NCI-H82 (cell line): ENCODE results near the gene SLC22A1.
A peak's percentile ranks its signal among the peaks of the same experiment; 100 is the strongest.
"Not testable (repeated sequence)": the region's sequence is repeated elsewhere in the genome, so short reads cannot be mapped to it uniquely, and the experiment has no call there.

ENCODE experiments used
- DNase-seq: peaks from one replicate; lab custom pipeline; 2025; lab: John Stamatoyannopoulos, UW

Gene SLC22A1

DNA sequence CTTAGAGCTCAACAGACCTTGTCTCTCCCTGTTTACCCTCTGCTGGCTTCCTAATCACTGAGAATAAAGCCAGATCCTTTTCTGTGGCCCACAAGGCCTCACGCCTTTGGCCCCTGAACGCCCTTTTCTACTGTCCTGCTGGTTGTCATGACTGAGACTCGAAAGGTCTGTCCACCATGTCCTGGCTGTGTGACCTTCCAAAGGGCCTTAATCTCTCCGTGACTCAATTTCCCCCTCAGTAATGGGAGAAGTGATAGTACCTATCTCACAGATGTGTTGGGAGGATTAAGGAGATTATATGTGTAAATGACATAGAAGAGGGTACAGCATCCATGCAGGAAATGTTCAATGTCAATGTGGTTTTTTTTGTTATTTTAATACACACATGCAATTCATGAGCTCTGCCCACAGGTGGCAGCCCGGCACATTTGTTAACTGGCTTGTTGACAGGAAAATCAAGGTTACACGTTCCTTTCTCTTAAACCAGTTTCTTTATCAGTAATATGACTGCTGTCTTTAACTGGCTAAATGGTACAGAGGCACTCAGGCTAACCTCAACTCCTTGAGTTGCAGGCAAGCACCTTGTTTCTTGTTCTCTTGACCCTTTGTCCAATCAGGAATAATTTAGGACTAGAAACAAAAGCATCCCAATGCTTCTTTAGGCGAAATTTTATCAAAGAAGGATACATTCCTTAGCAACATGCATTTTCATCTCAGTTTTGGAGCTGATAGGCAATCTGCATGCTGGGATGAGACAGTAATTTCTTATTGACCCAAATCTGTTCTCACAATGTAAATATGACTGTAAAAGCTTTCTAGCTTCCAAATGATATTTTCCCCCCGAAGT, 16.6 kb downstream of the SLC22A1 start:
- peak; percentile 69 for DNase-seq

DNA sequence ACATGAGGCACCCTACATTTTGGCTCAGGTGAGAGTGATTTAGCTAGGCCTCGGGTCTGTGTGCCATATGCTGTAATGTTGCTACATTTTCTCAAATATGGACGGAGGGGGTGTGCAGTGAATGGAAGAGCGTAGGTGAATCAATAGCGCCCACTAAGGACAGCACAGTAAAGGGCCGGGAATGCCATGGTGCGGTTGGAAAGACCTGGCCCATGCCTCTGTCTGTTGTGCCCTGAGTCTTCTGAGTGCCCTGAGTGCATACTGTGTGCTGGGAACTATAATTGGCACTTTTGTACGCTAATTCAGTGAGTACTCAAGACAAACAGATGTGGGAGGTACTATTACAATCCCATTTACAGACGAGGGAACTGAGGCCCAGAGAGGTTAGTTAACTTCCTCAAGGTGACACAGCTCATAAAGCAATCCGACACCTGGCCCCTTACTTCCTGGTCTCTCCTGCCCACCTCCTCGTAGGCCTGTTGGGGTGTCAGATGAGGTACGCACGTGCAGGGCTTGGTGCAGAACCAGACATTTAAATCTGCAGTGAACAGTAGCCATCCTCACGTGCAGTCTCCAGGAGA, 17.3 kb downstream of the SLC22A1 start:
- DNase-seq = no peak

DNA sequence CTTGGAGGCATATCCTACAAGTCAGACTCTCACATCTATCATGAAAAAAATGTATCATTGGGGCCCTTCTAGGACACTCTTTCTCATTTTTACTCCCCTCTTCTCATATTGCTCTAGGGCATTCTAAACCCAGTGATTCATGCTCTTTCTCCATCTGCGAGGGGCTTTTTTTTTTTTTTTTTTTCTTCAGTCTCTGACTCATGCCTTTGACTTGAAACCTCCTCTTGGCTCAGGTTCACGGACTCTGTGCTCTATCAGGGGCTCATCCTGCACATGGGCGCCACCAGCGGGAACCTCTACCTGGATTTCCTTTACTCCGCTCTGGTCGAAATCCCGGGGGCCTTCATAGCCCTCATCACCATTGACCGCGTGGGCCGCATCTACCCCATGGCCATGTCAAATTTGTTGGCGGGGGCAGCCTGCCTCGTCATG, 17.8 kb downstream of the SLC22A1 start:
- DNase-seq = no peak

DNA sequence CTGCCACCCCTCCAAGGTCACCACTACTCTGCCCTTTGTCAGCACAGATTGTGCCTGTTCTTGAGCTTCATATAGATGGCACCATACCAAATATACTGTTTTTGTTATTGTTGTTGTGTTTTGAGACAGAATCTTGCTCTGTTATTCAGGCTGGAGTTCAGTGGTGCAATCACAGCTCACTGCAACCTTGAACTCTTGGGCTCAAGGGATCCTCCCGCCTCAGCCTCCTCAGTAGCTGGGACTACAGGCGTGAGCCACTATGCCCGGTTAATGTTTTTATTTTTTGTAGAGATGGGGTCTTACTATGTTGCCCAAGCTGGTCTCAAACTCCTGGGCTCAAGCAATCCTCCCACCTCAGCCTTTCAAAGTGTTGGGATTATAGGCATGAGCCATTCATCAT, 18.9 kb downstream of the SLC22A1 start:
- not testable (repeated sequence) for DNase-seq

DNA sequence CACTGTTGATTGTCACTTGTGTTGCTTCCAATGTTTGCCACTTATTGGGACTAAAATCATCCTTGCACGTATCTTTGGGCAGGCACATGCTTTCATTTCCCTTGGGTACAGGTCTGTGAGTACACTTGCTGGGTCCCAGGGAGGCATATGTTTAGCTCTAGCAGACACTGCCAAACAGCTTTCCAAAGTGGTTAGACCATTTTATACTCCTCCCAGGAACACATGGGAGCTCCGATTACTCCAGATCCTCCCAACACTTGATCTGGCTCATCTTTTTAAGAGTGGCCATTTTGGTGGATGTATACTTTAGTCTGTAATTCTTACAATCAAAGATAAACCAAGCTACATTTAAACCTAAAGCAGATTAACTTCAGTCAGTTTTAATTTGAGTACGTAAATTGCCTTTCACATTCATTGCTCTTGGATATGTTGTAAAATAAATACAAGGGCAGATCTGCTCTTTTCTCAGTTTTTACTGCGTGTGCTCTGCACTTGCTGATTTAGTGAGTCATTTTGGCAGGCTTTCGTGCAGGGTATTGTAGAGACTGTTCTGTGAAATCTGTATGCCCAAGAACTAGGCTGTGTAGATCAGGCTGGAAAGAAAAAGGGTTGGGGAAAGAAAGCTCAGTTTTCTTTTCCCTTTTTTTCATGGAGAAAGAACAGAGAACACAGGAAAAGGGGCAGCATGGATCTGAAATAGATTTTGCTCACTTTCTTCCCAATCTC, 19.5 kb downstream of the SLC22A1 start:
- no peak for DNase-seq

DNA sequence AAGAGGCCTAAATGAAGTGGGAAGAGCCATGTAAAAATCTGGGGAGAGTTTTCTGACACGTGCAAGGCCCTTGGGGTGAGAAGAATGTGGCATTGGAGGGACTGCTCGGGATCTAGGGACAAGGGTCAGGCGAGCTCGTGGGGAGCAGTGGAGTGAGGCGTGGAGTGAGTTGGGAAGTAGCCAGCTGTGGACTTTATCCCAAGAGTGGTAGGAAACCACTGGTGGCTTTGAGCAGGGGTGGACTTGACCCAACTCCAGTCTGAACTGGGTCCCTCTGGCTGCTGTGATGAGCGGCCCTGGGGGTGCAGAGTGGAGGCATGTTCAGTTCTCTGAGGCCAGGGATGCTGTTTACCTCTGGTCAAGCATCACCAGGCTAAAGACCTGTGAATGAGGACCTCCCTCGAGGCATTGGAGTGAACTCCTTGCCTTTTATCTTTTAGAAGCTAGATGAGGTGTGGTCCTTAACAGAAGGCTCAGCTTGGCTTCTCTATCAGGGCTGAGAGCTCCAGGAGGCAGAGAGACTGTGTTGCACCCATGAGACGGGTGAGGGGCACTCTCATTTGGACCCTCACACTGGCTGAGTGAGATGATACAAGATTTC, 20.6 kb downstream of the SLC22A1 start:
- DNase-seq = no peak

DNA sequence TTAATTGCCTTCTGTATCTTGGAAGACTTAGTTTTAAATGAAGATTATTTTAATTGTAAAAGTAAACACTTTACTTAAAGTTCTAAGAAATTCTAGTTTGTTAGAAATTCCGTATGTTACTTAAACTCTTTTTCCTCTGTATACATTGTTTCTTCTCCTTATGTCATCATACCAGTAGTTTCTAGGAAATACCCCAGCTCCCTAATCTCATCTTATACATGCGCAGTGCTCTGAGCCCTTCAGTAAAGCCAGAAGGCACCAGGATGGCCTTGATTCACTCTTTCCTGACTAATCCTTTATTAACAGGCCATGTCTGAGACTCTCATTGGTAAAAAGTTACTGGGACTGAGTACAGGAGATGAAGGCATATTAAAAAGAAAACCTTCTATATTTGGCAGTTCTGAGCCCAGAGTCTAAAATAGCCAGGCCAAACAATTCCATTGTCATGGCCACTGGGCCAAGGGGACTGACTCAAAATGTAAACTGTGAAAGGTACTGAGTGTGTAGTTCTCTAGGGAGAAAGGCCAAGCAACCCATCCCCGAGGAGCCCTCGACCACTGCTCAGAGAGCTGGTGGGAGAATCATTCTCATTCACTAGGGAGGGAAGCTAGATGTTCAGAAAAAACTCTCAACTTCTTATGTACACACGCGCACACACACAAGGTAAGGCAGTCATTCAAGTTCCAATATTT, 25.0 kb downstream of the SLC22A1 start:
- peak; percentile 13 for DNase-seq

DNA sequence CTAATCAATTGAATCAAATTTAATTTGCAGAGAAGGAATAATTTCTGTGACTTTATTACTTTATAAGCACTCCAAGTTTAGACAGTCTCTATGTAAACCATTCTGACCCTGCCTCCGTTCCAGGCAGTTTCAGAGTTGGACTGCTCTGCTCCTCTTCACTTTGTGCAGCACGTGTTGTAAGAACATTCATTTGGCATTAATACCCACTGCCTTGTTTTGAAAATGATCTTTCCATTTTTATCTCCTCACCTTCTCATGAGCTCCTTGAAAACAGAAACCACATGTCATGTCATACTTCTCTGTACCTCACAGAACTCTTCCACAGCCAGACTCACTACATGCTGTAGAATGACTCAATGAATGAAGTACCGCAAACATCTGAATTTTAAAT, 25.5 kb downstream of the SLC22A1 start:
- DNase-seq = no peak

DNA sequence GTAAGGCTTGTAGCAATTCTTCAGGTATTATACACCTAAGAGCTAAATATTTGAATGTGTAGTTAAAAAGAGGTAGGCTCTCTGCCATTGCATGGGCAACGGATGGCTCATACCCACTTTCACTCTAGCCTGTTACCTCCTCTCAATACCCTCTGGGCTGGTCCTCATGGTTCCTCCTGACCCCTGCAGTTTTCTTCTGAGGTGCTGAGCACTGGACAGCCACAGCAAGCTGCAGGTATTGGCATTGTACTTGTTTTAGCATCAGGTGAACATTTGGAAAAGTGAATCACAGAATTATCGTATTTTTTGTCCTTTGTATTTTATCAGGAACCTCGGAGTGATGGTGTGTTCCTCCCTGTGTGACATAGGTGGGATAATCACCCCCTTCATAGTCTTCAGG, 32.9 kb downstream of the SLC22A1 start:
- DNase-seq = no peak

DNA sequence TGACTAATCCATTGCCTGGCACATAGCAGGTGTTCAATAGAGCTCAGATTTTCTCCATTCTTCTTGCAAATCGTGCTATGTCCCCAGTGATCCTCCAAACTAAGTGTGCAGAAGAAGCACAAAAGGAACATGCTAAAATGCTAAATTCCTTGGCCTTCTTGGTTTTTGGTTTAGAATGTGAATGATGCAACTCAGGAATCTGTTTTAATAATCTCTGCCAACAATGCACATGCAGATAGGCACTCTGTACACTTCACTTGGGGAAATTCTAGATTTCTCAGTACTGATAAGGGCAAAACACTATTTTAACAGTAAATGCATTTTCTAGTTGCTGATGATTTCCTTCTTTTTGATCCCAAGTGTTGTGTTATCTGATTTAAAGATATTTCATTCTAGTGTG, 35.2 kb downstream of the SLC22A1 start:
- no peak for DNase-seq

DNA sequence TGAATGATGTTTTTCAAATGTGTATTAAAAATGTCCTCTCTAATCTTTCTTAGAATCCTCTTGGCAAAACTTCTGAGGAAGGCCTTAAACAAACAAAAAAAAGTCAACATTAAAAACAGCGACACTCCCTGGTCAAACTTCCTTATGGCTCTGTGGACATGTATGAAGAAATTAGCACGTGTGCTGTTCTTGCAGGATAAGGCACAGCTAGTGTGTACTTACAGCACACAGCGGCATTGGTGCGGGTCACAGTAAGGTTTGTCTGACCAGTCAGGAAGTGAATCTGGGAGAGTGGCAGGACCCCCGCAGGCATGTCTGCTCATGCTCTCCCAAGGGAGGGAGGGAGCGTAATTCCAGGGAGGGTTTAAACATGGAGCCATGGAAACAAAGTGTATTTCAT, 38.8 kb downstream of the SLC22A1 start:
- DNase-seq = peak; percentile 28

DNA sequence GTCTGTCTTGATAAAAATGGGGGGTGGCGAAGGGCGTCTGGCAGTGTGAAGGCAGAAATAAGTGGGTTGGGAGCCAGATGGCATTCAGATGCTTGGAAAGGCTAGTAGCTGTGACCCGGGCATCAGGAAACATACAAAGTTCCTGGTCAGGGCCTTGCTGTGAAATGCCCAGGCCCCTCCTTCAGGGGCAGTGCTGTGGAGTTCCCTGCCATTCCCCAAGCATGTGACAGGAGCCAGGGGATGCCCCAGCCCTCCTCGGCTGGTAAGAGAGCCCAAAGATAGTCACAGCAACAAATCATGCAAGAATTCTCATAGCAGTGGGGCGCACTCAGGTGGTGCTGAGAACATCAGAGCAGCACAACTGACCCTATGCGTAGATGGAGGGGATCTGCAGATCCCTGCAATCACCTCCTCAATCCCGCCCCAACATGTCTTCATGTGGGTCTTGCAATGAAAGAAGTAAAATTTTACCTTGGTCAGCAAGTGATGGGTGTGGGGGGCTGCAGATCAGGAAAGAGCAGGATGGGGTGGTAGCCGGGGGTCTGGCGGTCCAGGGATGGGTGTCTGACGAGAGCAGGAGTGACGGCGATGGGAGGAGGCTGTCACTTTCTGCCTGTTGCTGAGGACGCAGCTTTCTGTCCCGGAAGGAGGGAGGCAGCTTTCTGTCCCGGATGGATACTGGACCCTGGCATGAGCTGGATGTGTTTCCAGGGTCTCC, 39.5 kb downstream of the SLC22A1 start:
- DNase-seq = no peak

DNA sequence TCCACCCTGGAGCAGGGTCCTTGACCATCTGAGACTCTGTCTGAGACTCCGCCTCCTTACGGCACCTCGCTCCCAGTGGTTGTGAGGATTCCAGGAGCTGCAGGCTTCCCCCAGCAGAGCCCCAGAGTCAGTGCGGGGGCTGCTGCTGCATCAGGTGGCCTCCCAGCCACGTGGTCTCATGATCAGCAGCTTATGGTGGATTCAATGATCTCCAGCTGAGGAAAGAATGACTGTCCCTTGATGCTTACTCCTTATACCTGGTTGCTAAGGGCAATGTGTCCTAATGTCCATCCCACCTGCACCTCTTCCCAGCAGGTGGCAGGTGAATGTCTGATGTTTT, 40.0 kb downstream of the SLC22A1 start:
- DNase-seq = no peak

DNA sequence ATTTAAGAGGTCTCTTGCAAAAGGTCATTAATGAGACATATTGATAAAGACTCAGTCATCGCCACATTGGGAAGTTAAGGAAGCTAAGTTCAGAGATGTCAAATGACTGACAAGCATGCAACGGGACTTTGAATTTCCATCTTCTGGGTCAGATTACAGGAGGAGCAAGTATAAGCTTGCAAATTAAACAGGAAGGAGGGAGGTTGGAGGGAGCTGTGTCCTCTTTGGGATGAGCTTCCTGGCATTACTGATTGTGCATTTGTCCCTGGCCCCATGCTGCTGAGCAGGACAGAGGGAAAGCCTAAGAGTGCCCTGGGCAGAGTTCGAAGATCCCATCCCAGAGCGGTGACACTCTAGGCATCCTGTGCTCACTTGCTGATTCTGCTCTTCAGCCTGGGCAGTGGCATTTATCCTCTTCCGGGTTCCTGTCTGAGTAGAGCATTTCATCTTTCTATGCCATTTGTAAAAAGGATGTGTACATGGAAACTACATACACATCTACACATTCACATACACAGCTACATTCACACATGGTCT, 40.5 kb downstream of the SLC22A1 start:
- no peak for DNase-seq

DNA sequence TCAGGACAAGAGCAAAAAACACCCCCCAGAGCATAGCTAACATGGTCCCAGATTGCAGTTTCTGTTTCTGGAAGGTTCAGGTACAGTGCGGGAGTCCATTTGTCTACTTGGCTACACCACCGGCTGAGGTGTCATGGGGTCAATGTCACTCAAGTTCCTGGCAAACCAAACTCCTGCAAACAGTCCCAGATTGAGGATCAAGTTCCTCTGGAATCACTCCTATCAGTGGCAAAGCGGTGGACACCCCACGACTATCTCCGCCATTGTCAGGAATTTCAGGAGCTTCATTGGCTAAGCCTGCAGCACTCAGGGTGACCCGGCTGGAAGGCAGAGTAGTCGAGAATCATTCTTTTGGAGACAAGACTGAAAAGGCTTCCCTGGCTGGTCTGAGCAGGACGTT, 41.8 kb downstream of the SLC22A1 start:
- no peak for DNase-seq

DNA sequence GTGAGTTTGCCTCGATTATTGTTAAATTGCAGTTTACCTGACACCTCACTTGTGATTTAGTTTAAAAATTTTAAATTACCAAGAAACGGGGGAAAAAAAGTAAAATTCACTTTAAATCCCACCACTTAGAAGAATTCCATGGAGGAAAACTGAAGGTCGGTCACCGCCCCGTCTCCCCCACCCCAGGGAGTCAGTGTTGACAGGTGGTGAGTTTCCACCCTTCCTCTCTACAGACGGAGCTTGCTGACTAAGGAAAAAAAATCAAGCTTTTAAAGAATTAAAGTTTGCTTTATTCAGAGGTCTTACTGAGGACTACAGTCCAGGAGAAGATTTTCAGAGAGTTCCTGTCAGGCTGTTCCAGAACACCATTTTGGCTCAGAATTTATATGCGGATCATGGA, 42.3 kb downstream of the SLC22A1 start:
- no peak for DNase-seq

DNA sequence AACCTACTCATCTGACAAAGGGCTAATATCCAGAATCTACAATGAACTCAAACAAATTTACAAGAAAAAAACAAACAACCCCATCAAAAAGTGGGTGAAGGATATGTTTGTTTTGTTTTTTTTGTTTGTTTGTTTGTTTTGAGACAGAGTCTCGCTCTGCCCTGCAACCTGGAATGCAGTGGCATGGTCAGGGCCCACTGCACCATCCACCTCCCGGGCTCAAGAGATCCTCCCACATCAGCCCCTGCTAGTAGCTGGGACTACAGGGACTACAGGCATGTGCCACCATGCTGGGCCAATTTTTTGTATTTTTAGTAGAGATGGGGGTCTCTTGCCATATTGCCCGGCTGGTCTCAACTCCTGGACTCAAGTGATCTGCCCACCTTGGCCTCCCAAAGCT, 44.3 kb downstream of the SLC22A1 start:
- DNase-seq = not testable (repeated sequence)

DNA sequence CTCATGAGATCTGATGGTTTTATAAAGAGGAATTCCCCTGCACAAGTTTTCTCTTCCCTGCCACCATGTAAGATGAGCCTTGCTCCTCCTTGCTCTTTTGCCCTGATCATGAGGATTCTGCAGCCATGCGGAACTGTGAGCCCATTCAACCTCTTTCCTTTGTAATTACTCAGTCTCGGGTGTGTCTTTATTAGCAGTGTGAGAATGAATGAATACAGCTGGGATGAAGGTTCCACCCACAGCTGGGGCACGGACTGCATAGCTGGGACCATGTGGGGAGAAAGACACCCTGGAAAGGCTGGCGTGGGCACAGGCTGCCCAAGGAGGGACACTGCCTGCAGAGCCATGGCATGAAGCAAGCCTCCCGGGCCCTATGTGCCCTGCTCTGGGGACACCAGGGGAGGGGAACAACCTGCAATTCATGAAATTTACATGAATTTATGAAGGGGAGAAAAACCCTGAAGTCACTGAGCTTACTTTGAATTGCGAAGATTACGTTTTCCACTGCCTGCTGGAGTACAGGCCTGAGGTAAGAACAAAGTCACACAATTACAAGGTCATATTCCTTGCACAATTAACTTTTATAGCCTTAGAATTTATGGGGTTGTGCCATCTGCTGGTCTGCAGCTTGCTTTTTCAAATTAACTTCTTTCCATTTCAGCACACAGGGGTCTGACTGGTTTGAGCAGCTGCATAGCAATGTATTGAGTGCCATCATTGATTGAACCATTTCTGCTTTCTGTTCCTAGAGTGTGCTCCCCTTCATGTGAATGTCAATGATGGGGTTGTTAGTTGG, 46.2 kb downstream of the SLC22A1 start:
- no peak for DNase-seq

DNA sequence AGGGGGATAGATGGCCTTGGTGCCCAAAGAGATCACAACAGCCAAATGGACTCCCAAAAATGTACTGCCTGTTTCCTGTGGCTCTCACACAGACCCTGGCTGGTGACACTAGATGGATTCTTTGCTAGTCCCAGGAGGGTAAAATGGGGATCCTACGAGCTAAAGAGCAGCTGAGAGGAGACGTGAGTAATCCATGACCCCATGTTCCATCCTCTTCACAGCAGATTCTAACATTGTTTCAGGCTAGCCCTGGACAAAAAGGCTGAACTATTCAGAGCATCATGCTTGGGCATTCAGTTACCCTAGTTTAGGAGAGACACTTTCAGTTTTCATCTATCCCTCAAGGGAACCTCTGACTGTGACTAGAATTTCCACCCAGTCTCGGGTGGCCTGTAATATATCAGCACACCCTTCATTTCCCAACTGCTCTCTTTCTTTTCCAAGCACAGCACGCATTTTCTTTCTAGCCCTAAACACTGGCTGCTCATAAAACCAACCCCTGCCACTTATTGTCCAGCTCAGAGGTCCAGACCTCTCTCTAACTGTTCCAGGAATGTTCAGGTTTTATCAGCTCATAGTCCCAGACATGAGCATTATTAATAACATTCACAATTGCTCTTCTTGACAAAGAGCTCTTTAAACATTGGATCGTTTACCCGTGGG, 48.5 kb downstream of the SLC22A1 start:
- no peak for DNase-seq

DNA sequence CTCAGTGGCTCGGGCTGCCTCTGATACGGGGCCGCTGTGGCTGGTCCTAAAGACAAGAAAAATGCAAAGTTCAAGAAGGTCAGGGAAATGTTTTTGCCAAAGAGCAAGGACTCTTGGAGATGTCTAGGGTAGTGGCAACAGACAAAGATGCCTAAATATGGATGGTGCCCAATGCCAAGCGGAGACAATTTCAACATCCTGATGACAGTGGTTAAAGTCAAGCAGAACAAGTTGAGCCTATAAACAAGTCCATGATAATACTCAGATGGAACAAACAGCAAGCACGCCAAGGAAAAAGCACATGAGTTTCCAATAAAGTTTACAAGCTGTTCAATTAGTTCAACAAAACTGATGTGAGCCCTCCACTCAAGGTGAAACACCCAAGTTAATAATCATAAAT, 51.1 kb downstream of the SLC22A1 start:
- DNase-seq = no peak
